Cerebellar cortex (tissue), 1 donor: ENCODE data around the gene LUZP2.

Experiments used
- DNase-seq: peaks from one replicate; pipeline ENCODE4 v3.0.0-alpha.2; 2015; ENCODE audit warnings: low spot score

LUZP2 gene

DNA sequence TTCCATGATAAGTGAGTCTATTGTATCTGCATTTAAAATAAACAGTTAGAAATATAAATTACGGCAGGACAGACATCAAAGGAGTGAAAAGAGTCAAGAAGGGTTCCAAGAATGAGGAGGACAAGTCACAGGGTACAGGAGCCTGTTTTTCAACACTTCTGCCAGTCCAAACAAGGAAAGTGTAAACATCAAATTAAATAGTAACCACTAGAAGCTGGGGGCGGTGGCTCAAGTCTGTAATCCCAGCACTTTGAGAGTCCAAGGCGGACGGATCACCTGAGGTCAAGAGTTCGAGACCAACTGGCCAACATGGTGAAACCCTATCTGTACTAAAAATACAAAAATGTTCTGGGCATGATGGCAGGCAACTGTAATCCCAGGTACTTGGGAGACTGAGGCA, 219.6 kb downstream of the LUZP2 start:
- DNase-seq, result no peak

DNA sequence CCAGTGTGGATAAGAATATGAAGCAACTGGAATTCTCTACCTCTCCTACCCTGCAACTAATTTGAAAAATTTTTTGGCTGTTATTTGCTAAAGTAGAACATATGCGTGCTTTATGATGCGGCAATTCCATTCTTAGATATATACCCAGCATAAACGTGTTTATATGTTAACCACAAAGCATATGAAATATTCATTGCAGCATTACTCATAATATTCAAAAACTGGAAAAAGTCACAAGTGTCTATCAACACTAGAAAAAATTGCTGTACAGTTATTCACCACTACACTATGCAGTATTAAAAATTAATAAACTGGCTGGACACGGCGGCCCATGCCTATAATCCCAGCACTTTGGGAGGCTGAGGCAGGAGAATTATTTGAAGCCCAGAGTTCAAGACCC, 226.4 kb downstream of the LUZP2 start:
- no peak for DNase-seq

DNA sequence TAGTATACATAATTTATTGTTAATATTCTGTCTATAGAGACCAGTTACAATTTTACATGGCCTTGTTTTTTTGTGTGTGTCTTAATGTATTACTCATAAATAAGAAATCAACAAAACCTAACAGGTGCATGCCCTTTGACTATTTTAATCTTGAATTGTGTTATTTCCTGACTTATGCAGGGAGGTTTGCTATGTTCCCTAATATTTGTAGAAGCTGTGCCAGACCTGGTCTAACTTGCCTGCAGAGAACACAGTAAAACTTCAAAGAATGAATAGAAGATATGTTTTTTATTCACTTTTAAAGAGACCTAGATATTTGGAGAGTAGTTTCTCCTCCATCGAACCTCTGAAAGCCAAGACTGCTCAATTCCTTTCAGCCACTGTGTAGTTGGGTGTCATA, 234.7 kb downstream of the LUZP2 start:
- no peak for DNase-seq

DNA sequence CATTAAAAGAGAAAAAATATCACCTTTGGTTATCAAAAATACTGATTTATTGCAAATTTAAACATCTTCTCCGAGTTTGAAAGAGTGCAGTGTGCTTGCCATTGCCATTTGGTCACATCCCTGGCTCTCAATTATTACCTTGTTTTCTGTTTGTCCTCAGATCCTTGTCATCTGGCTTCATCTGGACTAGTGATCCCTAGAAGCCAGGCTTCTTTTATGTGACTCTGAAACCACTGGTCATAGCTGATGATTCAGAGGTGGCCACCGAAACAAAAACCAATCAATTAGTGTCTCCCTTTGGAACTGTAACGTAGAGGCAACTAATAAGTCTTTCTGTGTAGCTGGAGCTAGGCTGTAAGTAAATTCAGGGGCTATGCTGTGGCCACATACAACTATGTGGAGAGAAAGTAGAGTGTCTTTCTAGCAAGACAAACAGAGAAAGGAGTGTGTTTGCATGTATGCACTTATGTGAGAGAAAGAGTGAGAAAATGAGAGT, 237.9 kb downstream of the LUZP2 start:
- no peak for DNase-seq

DNA sequence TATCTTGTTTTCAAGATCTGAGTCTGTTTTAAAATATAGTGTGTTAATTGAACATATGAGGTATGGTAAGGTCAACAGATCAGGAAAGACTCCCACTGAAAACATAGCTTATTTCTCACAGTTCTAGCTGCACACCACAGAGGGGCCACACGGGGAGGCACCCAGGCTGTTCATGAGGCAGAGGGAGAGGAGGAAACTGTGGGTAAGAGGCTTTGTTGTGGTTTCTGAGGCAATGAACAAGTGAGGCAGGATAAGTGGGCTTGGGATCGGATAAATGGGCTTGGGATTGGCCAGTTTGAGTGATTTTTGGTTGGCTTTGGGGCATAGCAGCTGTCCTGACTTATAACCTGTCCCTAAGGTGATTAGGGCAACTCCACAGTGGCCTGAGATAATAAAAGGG, 242.1 kb downstream of the LUZP2 start:
- no peak for DNase-seq

DNA sequence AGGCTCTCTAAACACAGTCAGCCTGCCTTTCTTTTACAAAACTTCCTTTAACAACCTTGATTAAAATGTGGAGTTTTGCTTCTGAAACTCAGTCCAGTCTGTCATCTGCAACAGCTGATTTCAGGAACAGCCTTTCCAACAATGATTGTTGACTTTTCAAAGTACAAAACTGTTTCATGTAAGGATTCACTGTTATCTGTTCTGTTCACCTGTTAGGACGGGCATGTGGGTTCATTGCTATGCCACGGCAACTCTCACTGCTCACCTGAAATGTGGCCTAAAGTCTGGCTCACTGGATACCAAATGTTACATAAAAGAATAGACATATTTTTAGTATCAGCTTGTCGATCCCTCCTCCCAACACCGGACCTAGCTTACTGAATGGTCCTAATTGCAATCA, 242.8 kb downstream of the LUZP2 start:
- DNase-seq, result no peak

DNA sequence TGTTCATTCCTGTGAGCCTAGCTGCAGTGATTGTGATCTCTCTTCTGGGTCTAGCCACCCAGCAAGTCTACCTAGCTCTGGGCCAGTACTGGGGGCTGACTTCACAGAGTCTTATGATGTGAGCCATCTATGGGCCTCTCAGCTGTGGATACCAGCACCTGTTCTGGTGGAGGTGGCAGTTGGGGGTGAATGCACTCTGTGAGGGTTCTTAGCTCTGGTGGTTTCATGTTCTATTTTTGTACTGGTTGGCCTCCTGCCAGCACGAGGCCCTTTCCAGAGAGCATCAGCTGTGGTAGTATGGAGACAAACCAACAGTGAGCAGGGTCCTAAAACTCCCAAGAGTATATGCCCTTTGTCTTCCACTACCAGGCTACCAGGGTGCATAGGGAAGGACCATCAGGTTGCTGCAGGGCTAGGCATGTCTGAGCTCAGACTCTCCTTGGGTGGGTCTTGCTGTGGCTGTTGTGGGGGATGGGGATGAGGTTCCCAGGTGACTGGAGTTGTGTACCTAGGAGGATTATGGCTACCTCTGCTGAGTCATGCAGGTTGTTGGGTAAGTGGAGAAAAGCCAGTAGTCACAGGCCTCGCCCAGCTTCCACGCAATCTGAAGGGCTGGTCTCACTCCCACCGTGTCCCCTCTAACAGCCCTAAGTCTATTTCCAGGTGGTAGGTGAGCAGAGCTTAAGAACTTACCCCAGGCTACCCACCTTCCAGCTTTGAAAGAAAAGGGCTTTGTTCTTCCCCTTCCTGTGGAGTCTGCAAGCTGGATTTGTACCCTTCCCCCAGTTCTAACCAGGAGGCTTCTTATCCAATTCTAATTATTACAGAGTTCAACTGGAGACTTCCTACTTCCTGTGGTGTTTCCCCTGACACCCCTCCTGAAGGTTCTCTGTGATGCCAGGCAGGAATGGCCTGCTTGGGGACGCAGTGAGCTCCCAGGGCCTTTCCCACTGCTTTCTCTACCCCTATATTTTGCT, 250.7 kb downstream of the LUZP2 start:
- no peak for DNase-seq

DNA sequence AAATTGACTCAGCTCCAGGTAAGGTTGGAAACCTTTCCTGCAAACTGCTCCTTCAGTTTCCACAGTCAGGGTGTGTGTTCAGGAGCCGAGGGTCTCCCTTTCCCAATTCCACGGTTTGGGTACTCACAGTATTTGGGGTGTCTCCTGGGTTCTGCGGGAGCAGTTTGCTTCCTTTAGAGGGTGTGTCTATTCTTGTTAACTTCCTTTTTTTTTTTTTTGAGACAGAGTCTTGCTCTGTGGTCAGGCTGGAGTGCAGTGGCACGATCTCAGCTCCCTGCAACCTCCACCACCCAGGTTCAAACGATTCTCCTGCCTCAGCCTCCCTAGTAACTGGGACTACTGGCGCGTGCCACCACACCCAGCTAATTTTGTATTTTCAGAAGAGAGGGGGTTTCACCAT, 251.4 kb downstream of the LUZP2 start:
- no peak for DNase-seq

DNA sequence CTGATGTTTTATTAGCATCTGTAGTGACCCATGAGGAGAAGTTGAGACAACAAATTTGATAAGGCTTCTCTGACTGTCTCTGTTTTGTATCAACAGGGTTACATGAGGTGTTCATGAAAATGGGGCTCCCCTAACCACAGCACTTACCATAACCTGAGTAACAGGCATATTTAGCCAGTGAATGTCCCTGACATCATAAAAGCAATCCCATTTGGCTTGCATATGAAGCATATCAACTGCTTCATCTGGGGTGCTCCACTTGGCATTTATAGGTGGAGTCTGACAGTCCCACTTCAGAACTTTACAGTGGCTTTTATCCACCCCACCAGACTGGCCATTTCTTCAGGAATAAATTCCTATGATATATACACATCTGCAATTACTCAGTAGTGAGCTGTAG, 257.6 kb downstream of the LUZP2 start:
- no peak for DNase-seq

DNA sequence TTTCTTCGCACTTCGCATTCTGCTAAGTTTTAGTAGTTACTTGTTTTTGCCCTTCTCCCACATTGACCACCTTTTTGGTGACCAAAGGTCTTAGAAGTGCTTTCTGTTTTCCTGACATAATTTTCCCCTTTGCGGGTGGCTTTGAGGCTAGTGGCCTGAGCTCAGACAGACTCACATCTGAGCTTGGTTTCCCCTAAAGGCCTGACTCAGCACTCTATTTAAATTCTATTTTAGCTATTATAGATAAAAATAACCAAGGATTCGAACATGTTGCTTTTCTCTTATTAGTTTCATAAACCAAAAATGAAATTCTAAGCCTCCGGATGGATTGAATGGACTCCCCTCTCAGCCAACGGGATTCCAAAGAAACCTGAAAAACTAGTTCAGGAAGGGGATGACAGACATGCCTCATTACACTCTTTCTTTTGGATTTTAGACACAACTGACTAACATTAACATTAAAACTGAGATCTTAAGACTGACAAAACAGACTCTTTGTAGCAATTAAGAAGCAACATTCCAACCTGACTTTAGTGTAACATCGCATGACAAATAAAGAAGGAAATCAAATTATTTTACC, 258.5 kb downstream of the LUZP2 start:
- no peak for DNase-seq

DNA sequence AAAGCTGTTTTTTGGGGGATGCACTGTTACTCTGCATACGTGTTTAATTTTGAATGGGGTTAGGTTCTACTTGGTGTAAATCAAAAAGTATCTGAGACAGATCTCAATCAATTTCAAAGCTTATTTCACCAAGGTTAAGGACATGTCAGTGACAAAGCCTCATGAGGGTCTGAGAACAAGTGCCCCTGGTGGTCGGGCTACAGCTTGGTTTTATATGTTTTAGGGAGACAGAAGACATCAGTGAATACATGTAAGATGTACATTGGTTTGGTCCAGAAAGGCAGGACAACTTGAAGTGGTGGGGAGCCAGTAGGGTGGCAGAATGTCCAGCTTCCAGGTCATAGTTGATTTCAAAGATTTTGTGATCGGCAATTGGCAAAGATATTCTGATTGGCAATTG, 262.9 kb downstream of the LUZP2 start:
- DNase-seq, result no peak

DNA sequence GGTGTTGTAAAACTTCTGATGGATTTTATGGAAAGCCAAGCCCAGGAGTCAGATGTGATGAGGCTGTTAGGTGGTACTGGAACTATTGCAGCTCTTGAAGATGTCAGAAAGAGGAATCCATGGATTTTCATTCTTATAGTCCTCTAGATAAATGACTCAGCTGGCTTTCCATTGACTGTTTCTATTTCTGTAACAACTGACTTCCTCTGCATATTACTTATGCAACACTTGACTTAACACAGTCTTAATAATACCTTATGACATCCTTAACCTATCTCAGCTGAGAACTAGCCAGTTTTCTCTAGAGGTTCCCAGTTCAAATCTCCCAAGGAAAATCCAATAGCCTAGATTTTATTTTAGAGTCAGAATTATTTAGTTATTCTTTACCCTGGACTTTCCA, 263.8 kb downstream of the LUZP2 start:
- DNase-seq, result no peak

DNA sequence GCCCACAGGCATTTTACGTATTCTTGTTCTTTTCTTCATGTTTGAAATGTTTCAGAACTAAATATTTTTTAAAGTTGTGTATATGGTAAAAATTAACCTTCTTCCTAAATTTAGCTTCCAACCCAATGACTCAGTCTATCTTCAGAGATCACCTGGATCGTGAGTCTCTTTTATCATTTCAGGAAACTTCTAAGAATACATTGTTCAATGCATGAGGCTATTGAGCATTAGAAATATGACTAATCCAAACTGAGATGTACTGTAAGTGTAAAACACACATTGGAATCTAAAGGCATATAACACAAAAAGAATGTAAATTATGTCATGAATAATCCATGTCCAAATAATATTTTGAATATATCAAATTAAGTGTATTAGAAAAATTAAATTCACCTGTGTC, 265.2 kb downstream of the LUZP2 start:
- no peak for DNase-seq

DNA sequence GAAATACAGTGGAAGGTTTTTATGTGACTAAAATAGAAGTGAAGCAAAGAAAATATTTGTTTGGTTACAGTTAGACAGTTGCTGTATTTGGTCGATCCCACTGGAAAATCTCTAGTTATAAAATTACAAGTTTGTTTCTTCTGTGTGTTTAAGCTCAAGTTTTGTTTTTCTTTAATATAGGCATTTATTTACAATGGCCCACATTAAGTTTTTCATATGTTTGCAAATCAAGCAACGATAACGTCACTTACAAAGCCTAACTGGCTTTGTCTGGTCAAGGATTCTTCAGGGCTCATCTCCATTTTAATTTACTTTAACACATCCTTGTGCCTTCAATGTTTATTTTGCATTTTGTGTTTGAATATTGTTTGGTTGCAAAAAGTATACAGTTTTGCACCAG, 270.6 kb downstream of the LUZP2 start:
- no peak for DNase-seq

DNA sequence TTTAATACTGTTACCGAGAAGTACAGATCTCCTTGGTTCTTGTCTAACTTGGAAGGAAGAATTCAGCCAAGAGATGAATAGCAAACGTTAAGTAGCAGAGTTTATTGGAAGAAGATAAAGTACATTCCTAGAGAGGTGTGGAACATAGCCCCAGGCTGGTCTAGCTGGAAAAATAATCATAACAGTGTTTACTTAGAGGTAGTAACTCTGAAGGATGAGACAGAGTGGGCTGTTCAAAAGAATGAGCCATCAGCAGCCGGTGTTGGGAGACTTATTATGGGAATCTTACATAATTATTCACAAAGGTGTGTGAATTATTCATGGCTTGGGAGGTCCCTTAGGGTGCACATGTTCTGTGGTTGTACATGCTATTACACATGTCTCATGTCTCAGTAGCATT, 276.5 kb downstream of the LUZP2 start:
- no peak for DNase-seq

DNA sequence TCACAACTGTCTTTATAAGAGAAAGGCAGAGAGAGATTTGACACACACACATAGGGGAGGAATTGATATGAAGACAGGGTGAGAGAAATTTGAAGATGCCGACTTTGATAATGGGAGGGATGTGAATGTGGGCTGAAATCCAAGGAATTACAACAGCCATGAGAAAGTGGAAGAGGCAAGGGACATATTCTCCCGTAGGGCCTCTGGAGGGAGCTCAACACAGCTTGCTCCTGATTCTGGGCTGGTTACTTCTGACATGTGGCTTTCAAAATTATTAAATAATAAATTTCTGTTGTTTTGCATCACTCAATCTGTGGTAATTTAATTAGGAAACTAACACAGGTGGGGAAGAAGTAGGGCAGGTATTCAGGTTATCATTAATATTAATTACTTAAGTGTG, 282.9 kb downstream of the LUZP2 start:
- no peak for DNase-seq

DNA sequence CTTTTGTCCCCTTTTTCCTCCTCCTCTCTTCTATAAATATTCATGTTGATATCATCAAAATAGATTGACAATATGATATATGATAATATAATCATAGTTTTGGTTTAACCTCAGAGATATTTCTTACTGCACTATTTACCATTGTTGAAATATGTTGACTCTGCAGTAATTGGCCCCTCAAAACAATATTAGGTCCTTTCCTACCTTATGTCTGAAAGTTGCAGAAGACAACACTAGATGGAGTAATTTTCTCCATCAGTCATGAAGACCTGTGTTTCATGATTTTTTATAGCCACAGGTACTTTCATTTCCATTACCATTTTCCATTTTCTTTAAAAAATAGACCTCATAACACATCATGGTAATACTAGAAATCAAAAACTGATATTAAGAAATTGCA, 284.4 kb downstream of the LUZP2 start:
- DNase-seq, result no peak

DNA sequence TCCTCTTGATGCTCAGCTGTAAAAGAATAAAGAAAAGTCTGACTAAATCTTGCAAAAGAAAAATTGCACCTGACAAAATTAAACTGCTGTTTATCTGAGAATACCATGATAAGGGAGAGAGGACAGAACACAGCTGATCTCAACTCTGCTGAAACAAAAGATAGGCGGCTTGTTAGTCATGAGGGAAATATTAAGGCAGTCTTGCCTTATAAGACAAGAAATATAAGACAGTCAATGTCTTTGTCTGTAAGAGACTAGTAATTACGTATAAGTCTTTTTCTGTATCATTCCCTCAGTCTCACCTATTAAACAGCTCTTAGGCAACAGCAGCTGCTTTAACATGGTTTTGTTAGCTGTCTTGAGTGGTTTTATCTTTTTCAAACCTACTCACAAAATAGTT, 296.6 kb downstream of the LUZP2 start:
- DNase-seq, result no peak

DNA sequence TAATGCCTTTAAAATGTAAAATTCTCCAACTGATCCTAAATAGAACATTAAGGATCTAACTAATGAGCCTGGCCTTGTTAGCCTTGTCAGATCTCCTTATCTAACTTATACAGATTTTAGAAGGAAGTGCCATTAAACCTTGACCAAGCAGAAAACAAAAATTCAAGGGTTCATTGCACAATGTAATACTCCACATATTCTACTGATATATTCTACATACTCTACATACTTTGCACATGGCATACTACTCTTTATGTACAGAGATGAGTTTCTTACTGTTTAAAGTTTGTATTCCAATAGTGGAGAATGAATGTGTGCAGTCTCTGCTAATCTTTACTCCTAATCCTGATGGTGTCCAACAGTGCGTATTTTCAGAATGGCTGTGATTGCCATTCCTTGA, 297.2 kb downstream of the LUZP2 start:
- no peak for DNase-seq

DNA sequence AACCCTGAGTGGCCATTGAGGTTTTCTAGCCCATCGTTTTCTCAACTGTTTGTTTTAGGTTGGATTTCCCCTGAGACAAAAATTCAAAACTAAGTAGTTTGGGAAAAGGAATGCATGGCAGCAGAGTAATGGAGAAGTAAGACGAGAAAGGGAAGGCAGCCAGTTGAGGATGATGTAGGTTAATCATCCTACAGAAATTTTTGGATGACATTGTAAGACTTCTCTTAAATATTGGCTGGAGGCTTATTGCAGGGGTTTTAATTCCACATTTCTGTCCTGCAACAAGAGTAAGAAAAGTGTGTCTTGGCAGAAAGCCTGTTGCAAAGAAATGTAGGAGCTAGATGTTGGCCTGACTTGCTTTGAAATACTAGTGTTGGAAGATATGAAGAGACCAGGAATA, 308.8 kb downstream of the LUZP2 start:
- DNase-seq, result no peak

DNA sequence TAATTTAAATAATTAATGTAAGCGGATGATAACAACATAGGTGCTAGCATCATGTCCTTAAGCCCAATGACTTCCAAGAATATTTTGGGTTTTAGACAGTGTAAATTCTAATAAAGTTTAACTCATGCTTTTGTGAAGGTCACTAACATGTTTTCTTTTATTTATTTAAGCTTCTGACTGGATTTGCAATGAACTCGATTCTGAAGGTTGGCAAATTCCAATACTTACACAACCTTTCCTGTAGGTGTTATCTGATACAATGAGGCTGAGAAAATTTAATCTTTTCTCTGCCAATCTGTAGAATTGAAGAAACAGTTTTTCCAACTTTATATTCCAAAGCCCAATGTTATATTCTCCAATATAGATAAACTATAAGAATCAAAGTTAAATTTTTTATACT, 311.3 kb downstream of the LUZP2 start:
- no peak for DNase-seq

DNA sequence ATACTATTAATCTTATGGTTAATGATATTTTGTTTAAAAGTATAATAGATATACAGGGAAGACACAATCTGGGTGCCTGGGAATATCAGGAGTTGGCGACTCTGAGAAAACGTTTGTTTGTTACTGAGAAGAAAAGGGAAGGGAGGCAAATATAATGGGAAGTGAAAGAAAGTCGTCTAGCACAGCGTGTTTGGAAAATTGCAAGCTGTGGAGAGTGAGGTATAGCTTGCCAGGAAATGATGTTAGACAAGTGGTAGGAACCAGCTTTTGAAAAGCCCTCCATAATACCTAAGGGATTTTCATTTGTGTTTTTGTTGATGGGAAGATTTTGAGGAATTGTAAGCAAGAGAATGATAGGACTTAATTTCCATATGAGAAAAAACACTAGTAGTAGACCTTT, 322.2 kb downstream of the LUZP2 start:
- DNase-seq, result no peak

DNA sequence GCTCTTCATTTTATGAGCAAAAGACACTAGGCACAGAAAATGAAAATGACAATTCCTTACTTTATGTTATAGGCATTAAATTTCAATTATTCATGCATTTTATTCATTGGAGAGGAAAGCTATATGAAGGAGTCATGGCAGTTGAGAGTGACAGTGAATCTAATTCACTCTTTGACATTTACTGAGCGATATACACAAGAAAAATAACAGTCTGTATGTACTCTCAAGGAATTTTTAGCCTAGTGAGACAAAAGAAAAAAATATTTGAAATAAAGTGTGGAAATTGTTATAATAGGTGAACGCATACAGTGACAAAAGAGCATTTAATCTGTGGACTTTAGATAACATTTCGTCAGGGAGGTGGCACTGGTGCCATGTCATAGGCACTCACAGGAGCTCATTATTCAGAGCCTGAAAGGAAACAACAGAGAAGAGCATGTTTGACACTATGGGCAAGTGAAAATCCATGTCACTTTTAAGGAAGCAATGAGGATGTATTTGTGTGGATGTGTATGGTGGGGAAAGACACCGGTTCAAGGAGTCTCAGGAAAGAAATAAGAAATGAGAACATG, 323.1 kb downstream of the LUZP2 start:
- DNase-seq, result no peak
